ENCODE measurements around the gene IKBKE. TPM values are rescaled to one million over a fixed set of nuclear protein-coding genes. Genes with fewer than 3 reads are reported as not detected.

Gene IKBKE
- total and polyA plus RNA-seq, 10 of the 15 experiments (the other 5 are each of a cell fraction or from before 2014, with no cell fraction given) = 12.8 to 35.1 (median 23.1) TPM

DNA sequence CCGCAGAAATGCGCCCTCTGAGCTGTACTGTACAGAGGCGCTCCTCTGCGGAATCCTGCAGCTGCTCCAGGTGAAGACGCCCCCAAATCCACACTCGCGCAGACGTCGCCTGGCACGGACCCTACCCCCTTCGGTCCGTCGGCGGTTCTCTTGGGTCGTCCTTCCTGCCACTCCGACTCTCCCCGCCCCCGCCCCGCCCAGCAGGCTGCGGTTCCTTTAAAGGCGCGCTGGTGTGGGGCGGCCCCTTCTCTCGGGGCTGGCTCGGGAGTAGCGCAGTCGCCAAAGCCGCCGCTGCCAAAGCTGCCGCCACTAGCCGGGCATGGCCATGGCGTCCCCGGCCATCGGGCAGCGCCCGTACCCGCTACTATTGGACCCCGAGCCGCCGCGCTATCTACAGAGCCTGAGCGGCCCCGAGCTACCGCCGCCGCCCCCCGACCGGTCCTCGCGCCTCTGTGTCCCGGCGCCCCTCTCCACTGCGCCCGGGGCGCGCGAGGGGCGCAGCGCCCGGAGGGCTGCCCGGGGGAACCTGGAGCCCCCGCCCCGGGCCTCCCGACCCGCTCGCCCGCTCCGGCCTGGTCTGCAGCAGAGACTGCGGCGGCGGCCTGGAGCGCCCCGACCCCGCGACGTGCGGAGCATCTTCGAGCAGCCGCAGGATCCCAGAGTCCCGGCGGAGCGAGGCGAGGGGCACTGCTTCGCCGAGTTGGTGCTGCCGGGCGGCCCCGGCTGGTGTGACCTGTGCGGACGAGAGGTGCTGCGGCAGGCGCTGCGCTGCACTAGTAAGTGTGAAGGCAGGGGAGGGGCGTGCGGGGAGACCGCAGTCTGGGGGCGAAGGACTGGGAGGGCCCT is 37.2 kb downstream of the IKBKE start, which contains the start of gene RASSF5:
TSS of gene RASSF5 (plus strand) at position 248 of the 846 bp plus-strand sequence. CDS start at position 320, 72 bp downstream.
- H3K27ac ChIP-seq (ENCODE audit: control insufficient read depth, insufficient read depth) = peak within 1 kb of the TSS; percentile 29; the same call in 1 of the 2 replicates
- H3K79me2 ChIP-seq (ENCODE audit: control insufficient read depth, insufficient read depth, low read length) = no peaks in the 10 kb centered on the region
- RAD21 ChIA-PET (ENCODE audit: unreplicated experiment) = interaction anchor here (1.0 to 4.8 kb wide), 15 partner anchors 9 to 156 kb away, joined by 3 to 69 read pairs (median 5); partner anchors contain the start of genes DYRK3 and IKBKE
- intact Hi-C loops (cut with micrococcal nuclease; ENCODE audit: unreplicated experiment) = loop anchor here (10.0 kb wide), 1 partner anchor 407 kb away; no protein-coding TSS in a partner anchor
- H3K9ac ChIP-seq (ENCODE audit: control insufficient read depth, insufficient read depth, low read length) = peak within 1 kb of the TSS; percentile 61; the same call in 1 of the 2 replicates
- FAIRE-seq (no peak), ATAC-seq (peak; percentile 78), DNase-seq (ENCODE audit: low read depth, low spot score) (no peak)
- SMC1A ChIA-PET (ENCODE audit: uncharacterized antibody, unreplicated experiment) = interaction anchor here (0.6 to 5.6 kb wide), 13 partner anchors 11 to 87 kb away, joined by 3 to 61 read pairs (median 6); partner anchors contain the start of gene IKBKE
- no peaks in the 10 kb centered on the region for H3K27me3 ChIP-seq (replicated peaks in 1 of 2; ENCODE audit: control insufficient read depth in 2 of 2, insufficient read depth in 2 of 2, low read length in 1 of 2)
- no TSS peak for BruUV-seq (replicated peaks)
- H3K36me3 ChIP-seq (ENCODE audit: control insufficient read depth in 2 of 2, insufficient read depth in 2 of 2, low read length in 1 of 2) = no peaks in the 10 kb centered on the region
- H3K4me1 ChIP-seq (ENCODE audit: control insufficient read depth, insufficient read depth, low read length) = peaks cover 41% of the 10 kb centered on the region
- CTCF ChIA-PET = interaction anchor here (0.7 to 5.1 kb wide), 17 partner anchors 9 to 323 kb away, joined by 3 to 62 read pairs (median 6); partner anchors contain the start of genes DYRK3 and IKBKE
- peak within 1 kb of the TSS; percentile 91 for H3K4me2 ChIP-seq (ENCODE audit: control insufficient read depth, insufficient read depth)
- peak within 1 kb of the TSS; percentile 72 for H3K4me3 ChIP-seq
- no peaks in the 10 kb centered on the region for H3K9me3 ChIP-seq (replicated peaks; ENCODE audit: control insufficient read depth, insufficient read depth, low read length)
- WGBS (ENCODE audit: insufficient coverage, insufficient replicate concordance, low lambda C conversion rate, missing lambda C conversion rate) = under 1% methylated on average over 82 of the region's 97 CpGs
- in situ Hi-C loops (cut with MboI) = no loop called here
- no peaks in the 10 kb centered on the region for H4K20me1 ChIP-seq (ENCODE audit: control insufficient read depth, insufficient read depth)
- peak within 1 kb of the TSS; percentile 77 for H2AFZ ChIP-seq (ENCODE audit: control insufficient read depth, low read depth, low read length)
- POLR2A ChIA-PET = interaction anchor here (0.6 to 4.8 kb wide), 15 partner anchors 8 to 895 kb away, joined by 3 to 60 read pairs (median 4); partner anchors contain the start of gene DYRK3
- TF ChIP-seq MTA2 (IDR thresholded peaks at IDR 0.05; ENCODE audit: low read depth) (peak; percentile 0; the same call in 1 of the 2 replicates), SRF (IDR thresholded peaks at IDR 0.05; ENCODE audit: low read depth in 2 of 2, low read length in 2 of 2) (no peak), EZH2 (IDR thresholded peaks at IDR 0.05; ENCODE audit: borderline replicate concordance, control insufficient read depth, low read depth, low read length) (no peak), RFX5 (IDR thresholded peaks at IDR 0.05; ENCODE audit: low read depth, low read length) (no peak), PAX8 (IDR thresholded peaks at IDR 0.05) (no peak), MYC (IDR thresholded peaks at IDR 0.05; ENCODE audit: insufficient read depth, insufficient read length, insufficient replicate concordance, low read length, severe bottlenecking) (no peak), BHLHE40 (IDR thresholded peaks at IDR 0.05; ENCODE audit: borderline replicate concordance in 1 of 2, low read depth in 2 of 2, low read length in 1 of 2) (peak in 1 of 2 experiments; percentile 29; a peak in 2 of 4 replicates), CREB1 (IDR thresholded peaks at IDR 0.05; ENCODE audit: low read depth) (no peak), SREBF1 (IDR thresholded peaks at IDR 0.05; ENCODE audit: low read length) (no peak), SMARCA5 (IDR thresholded peaks at IDR 0.05) (0 out of 2 replicates have a peak, but pooled peaks have one; percentile 16), DPF2 (IDR thresholded peaks at IDR 0.05) (peak; percentile 69), CEBPB (IDR thresholded peaks at IDR 0.05; ENCODE audit: borderline replicate concordance in 1 of 2, low read depth in 2 of 2, low read length in 2 of 2) (no peak), SPI1 (IDR thresholded peaks at IDR 0.05; ENCODE audit: borderline replicate concordance, insufficient read depth, low read depth, low read length) (no peak), GATAD2B (conservative IDR thresholded peaks at IDR 0.05; ENCODE audit: low read depth) (peak; percentile 65; the same call in 1 of the 2 replicates), KDM1A (IDR thresholded peaks at IDR 0.05; ENCODE audit: borderline replicate concordance) (no peak), TBL1XR1 (IDR thresholded peaks at IDR 0.05; ENCODE audit: low read depth, low read length) (no peak)
- TF ChIP-seq, protein P1, sequence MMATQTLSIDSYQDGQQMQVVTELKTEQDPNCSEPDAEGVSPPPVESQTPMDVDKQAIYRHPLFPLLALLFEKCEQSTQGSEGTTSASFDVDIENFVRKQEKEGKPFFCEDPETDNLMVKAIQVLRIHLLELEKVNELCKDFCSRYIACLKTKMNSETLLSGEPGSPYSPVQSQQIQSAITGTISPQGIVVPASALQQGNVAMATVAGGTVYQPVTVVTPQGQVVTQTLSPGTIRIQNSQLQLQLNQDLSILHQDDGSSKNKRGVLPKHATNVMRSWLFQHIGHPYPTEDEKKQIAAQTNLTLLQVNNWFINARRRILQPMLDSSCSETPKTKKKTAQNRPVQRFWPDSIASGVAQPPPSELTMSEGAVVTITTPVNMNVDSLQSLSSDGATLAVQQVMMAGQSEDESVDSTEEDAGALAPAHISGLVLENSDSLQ (IDR thresholded peaks at IDR 0.05) = peak; percentile 94
- TF ChIP-seq, protein P2, sequence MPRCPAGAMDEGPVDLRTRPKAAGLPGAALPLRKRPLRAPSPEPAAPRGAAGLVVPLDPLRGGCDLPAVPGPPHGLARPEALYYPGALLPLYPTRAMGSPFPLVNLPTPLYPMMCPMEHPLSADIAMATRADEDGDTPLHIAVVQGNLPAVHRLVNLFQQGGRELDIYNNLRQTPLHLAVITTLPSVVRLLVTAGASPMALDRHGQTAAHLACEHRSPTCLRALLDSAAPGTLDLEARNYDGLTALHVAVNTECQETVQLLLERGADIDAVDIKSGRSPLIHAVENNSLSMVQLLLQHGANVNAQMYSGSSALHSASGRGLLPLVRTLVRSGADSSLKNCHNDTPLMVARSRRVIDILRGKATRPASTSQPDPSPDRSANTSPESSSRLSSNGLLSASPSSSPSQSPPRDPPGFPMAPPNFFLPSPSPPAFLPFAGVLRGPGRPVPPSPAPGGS (IDR thresholded peaks at IDR 0.05; ENCODE audit: borderline replicate concordance, insufficient read depth, low read depth, low read length, poor library complexity, severe bottlenecking) = no peak

Measured in GM12878 (cell line).